ENCODE results near the gene LY86.

The LY86 gene

DNA sequence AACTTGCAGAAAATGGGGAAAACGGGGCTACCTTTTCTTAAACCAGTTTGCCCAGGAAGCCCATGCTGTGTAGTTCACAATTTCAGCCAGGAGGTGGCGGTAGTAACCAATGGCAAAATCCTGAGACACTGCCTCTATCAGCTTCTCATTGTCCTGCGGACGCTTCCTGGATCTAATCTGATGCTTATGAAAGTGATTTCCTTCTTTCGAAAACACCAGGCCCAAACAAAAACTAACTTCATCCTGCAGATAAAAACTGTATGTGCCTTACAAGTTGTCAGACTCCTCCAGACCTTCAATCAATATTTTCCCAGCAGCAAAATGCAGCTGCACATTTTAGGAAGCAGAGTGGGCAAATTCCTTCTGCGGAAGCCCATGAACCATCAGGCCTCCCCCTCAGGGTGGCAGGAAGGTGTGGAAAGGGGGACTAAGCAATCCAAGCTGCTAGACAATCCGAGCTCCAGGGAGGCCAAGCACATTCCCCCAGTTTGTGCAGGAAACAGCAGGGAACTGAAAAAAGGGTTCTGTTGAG, 88.5 kb downstream of the LY86 start:
- TF ChIP-seq, protein P1, sequence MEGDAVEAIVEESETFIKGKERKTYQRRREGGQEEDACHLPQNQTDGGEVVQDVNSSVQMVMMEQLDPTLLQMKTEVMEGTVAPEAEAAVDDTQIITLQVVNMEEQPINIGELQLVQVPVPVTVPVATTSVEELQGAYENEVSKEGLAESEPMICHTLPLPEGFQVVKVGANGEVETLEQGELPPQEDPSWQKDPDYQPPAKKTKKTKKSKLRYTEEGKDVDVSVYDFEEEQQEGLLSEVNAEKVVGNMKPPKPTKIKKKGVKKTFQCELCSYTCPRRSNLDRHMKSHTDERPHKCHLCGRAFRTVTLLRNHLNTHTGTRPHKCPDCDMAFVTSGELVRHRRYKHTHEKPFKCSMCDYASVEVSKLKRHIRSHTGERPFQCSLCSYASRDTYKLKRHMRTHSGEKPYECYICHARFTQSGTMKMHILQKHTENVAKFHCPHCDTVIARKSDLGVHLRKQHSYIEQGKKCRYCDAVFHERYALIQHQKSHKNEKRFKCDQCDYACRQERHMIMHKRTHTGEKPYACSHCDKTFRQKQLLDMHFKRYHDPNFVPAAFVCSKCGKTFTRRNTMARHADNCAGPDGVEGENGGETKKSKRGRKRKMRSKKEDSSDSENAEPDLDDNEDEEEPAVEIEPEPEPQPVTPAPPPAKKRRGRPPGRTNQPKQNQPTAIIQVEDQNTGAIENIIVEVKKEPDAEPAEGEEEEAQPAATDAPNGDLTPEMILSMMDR (IDR thresholded peaks at IDR 0.05): peak; percentile 85

DNA sequence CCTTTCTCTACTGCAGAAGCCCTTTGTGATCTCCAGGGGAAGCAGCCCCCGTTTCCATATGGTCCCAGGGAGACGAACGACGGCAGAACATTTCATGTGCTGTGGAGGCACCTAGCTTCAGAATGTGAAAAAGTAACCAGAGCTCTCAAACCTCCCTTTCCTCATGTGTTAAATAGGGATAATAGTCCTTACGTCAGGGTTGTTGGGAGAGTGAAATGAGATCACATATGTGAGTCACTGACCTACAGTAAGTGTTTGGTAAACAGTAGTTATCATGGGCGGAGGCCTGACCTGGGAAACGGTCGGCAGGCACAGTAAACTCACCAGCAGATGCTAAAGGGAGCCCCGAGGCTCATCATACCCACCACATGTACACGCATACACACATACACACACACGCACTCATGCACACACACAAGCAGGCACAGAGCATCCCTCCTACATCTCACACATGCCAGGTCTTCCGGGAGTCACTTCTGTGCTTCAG, 89.7 kb downstream of the LY86 start:
- TF ChIP-seq, protein P1 (IDR thresholded peaks at IDR 0.05): no peak

DNA sequence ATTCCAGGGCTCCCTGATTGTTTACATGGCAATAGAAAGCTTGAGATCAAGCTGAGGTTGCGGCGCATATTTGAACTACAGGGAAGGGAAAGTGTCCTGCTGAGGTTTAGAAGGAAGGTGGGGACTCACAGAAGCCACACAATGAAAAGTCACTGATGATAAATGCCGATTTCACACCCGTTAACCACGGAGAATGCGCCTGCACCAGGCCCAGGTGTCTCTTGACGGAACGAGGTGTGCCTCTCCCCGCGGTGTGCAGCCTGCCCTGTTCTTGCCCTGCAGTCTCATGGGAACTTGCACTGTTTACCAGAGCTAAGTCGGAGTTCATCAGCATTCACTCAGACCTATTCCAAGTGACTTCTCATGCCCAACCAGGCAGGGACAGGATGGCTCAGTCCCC, 90.3 kb downstream of the LY86 start:
- TF ChIP-seq, protein P1 (IDR thresholded peaks at IDR 0.05): no peak

DNA sequence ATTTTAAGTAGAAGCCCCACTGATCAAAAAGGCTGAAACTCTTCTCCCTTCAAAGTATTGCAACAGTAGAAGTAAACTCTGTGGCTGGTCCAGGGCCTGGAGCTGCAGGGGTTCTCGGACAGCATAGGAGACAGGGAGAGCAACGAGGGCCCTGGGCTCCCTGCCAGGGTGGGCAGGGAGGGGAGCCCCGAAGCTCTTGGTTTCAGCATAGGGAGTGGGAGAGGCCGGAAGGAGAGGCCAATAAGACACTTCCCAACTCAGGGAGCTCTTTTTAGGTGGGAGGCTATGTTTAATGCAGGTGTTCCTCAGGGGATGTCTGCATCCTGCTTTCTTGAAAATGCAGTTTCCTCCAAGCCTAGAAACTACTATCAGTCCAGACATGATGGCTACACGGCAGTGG, 91.1 kb downstream of the LY86 start:
- TF ChIP-seq, protein P1 (IDR thresholded peaks at IDR 0.05): no peak

DNA sequence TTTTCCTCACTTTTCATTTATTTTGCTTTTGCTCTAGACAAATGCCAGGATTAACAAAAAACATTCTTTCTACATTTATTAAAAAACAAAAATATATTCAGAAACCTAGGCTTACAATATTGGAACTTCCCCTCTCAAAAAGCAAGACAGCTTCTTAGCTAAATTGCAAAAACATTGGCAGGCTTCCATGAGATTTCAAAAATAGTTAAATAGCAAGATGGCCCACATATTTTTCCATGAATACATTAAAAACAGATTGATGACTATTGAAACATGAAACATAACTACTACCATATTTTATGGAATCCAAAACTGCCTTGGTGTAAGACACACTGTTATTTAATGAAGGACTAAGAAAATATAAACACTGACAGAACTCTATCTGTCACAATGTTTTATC, 92.0 kb downstream of the LY86 start:
- TF ChIP-seq, protein P1 (IDR thresholded peaks at IDR 0.05): no peak

DNA sequence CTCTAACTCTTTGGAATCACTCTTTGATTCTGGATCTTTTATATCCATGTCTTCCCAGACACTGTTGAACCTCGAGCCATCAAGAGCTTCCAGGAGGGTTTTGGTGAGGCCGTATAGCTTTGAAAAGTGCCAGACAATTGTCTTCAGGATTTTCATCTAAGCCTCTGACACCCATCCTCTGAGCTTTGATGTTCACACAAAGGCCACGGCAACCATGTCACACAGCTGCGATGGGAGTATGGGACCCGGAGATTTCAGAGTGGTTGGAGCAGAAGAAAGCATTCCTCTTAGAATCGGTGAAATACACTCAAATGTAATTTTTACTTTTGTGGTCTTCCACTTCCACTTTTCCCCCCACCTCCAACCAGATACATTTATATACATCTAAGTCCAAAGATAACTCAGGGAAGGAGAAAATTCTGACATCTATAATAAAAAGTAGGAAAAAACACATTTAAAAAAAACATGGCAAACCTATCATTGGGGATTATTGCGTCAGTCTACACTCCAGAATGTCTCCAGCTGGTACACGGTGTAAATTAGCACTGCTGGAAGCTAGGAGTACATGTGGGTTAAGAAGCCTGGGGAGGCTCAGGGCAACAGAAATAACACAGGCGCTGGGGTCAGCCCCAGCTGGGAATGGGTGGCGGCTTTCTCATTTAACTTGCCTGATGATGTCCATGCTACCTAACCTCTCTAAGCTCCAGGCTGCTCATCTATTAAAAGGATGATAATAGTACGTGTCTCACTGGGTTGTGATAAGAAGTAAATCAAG, 92.7 kb downstream of the LY86 start:
- TF ChIP-seq, protein P1 (IDR thresholded peaks at IDR 0.05): no peak

DNA sequence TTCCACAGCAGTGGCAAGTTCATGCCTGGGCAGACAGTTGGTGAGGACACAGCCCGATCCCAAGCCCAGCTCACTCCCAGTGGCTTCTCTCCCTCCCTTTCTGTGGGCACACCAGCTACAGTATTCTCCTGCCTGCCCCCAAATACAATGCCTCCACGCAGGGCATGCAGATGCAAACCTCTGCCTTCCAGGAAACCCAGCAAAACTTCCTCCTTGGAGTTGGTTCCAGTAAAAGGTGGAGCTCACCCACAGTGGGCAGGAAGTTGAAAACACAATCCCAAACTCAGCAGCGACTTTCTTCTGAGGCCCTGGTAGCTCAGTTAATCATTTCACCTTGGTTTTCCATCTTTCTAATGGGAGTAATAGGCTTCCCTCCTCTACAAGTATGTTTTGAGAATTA, 93.7 kb downstream of the LY86 start:
- TF ChIP-seq, protein P1 (IDR thresholded peaks at IDR 0.05): no peak
